Common myeloid progenitor, CD34-positive (primary cell): ENCODE measurements around the gene TMEM150B.

ENCODE experiments used
- CTCF ChIA-PET: fragments of 350-600 bp; sonication (Branson Sonifier 250); formaldehyde crosslinking; loops from one replicate; lab custom pipeline; 2021; ENCODE audit warnings: antibody characterized with exemption; lab: Charles Lee
- POLR2A ChIA-PET: fragments of 350-600 bp; sonication (Branson Sonifier 250); formaldehyde crosslinking; loops from one replicate; lab custom pipeline; 2021; ENCODE audit warnings: antibody characterized with exemption; lab: Charles Lee
- DNase-seq, 3 donors: peaks; one replicate each; pipeline versions ENCODE4 v3.0.0 to v3.0.0-alpha.2; 2013
- H3K27ac ChIP-seq, 2 experiments: 1 replicate in 1 of 2; 2 replicates in 1 of 2; pipeline ENCODE4 v1.7.0; 2013; ENCODE audit warnings: inconsistent platforms in 2 of 2, low read length in 2 of 2, mild to moderate bottlenecking in 2 of 2, low read depth in 1 of 2, moderate library complexity in 1 of 2; ENCODE audit not compliant: severe bottlenecking in 2 of 2, insufficient read depth in 1 of 2, poor library complexity in 1 of 2
- H3K27me3 ChIP-seq, 5 experiments: replicated peaks in 2 of 5; 1 replicate in 3 of 5; 2 replicates in 2 of 5; pipeline versions ENCODE4 v1.6.1 to v1.7.0; 2013; ENCODE audit warnings: low read length in 4 of 5, mild to moderate bottlenecking in 2 of 5, moderate library complexity in 2 of 5, inconsistent platforms in 1 of 5; ENCODE audit not compliant: insufficient read depth in 5 of 5, control insufficient read depth in 4 of 5
- H3K36me3 ChIP-seq, 4 experiments: 1 replicate in 2 of 4; 2 replicates in 2 of 4; pipeline versions ENCODE4 v1.6.1 to v1.7.0; 2013; ENCODE audit warnings: low read length in 3 of 4, control low read depth in 1 of 4, mild to moderate bottlenecking in 1 of 4; ENCODE audit not compliant: control insufficient read depth in 4 of 4, insufficient read depth in 4 of 4
- H3K4me1 ChIP-seq, 4 experiments: 1 replicate in 3 of 4; 2 replicates in 1 of 4; pipeline versions ENCODE4 v1.6.1 to v1.7.1; 2013; ENCODE audit warnings: low read length in 3 of 4, mild to moderate bottlenecking in 3 of 4, control low read depth in 1 of 4, inconsistent platforms in 1 of 4, moderate library complexity in 1 of 4; ENCODE audit not compliant: control insufficient read depth in 4 of 4, insufficient read depth in 4 of 4; ENCODE audit errors: control extremely low read depth in 1 of 4
- H3K4me3 ChIP-seq, 7 experiments: 1 replicate in 4 of 7; 2 replicates in 3 of 7; pipeline versions ENCODE4 v1.5.1 to v1.7.0; 2013; ENCODE audit warnings: mild to moderate bottlenecking in 7 of 7, low read length in 6 of 7, moderate library complexity in 6 of 7, inconsistent platforms in 2 of 7, low read depth in 2 of 7, control low read depth in 1 of 7; ENCODE audit not compliant: insufficient read depth in 4 of 7, control insufficient read depth in 1 of 7; ENCODE audit errors: extremely low read depth in 1 of 7
- H3K9me3 ChIP-seq, 5 experiments: 1 replicate in 4 of 5; 2 replicates in 1 of 5; pipeline versions ENCODE4 v1.6.1 to v1.7.1; 2013; ENCODE audit warnings: low read length in 4 of 5, mild to moderate bottlenecking in 2 of 5, inconsistent platforms in 1 of 5, low read depth in 1 of 5, moderate library complexity in 1 of 5; ENCODE audit not compliant: control insufficient read depth in 4 of 5, insufficient read depth in 2 of 5; ENCODE audit errors: control extremely low read depth in 1 of 5
- WGBS: methylation state at CpG from one replicate; pipeline ENCODE4 v1.1.5; 2013; ENCODE audit not compliant: insufficient coverage; 5-methylcytosine and 5-hydroxymethylcytosine counted together

Gene TMEM150B

DNA sequence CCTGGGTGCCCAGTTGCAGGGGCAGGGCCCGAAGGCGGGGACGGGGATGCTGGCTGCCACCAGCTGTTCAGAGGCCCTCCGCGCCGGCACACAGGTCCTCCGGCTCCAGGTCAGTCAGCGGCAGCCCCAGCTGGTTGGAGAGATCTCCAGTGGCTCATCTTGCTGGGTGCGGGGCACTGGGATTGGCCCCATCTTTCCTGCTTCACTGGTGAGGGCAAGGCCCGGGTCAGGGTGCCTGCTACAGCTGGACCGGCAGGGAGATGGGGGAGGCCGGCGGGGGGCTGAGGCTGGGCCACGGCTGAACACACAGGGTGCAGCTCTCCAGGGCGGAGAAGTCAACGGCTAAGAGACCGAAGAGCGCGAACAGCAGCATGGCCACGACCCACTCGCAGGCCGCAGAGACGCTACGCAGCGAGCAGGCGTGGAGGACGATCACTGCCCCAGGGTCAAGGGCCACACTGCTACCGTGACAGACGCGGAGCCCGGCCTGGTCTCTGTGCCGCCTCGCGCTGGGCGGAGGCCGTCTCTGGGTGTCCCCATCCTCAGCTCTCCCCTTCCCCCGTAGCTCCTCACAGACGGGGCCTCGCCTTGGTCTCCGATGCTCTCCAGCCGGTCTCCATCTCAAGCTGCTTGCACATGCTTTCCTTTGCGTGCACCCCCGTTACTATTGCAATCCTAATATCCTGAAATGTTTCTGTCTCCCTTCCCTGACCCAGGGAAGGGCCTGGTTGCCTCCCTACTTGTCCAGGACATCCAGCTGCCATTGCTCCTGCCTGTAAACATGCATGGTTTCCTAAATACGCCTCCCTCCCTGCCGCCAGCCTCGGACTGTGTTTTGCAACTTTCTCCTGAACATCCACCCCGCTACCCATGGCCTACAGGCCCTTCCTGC is 12.3 kb downstream of the TMEM150B start:
- WGBS: 97% methylated on average over 46 of the region's 47 CpGs
- no peak for DNase-seq
- H3K4me3 ChIP-seq: no peak overlapping the region
- H3K27me3 ChIP-seq: no peaks in the 10 kb centered on the region
- no peak overlapping the region for H3K27ac ChIP-seq
- ChIA-PET CTCF (interaction anchor here (1.0 to 1.2 kb wide), 2 partner anchors 11 to 105 kb away, joined by 3 read pairs; no protein-coding TSS in a partner anchor), POLR2A (interaction anchor here (1.0 kb wide), 1 partner anchor 11 kb away, joined by 4 read pairs; no protein-coding TSS in a partner anchor)
- H3K4me1 ChIP-seq: no peaks in the 10 kb centered on the region
- H3K36me3 ChIP-seq: peaks cover 0 to 34% (median 10%) of the 10 kb centered on the region in 4 experiments
- H3K9me3 ChIP-seq: peaks cover 0 to 2% (median 0%) of the 10 kb centered on the region in 5 experiments

DNA sequence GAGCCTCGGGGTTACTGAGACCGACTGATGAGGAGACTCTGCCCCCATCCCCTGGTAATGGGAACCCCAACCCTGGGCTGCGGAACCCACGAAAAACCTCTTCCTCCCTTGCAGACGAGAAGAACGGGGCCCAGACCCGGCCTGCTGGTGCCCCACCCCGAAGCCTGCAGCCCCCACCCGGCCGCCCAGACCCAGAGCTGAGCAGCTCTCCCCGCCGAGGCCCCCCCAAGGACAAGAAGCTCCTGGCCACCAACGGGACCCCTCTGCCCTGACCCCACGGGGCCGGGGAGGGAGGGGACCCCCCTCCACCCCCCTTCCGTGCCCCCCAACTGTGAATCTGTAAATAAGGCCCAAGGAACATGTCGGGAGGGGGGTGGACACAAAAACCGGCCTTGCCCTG is 13.3 kb downstream of the TMEM150B start:
- Histone ChIP-seq H3K27ac (no peak overlapping the region), H3K4me3 (no peak overlapping the region), H3K36me3 (peaks cover 0 to 32% (median 10%) of the 10 kb centered on the region in 4 experiments), H3K9me3 (peaks cover 0 to 2% (median 0%) of the 10 kb centered on the region in 5 experiments), H3K27me3 (no peaks in the 10 kb centered on the region), H3K4me1 (no peaks in the 10 kb centered on the region)
- CTCF ChIA-PET: interaction anchor here (0.6 to 1.9 kb wide), 2 partner anchors 10 to 27 kb away, joined by 3 to 7 read pairs; no protein-coding TSS in a partner anchor
- no peak for DNase-seq
- 88% methylated on average over 10 of the region's 18 CpGs for WGBS
- POLR2A ChIA-PET: no interaction called here

DNA sequence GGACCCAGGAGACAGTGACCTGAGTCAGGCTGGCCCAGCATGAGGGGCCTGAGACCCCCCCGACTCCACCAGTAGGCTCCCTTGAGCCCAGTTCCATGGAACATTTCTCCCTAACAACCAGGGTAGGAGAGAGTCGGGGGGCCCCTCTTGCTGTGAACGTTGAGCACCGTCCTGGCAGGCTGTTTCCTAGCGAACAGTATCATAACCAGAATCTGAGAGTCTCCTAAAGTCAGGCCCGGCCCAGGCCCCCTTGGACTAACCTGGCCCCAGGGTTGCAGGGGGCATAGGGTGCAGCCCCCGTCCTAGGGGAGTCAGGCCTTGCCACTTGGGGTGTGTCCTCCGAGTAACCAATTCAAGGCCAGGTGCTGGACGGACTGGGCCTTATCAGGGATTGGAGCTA is 13.7 kb downstream of the TMEM150B start:
- Histone ChIP-seq H3K27me3 (no peaks in the 10 kb centered on the region), H3K4me1 (no peaks in the 10 kb centered on the region), H3K4me3 (no peak overlapping the region), H3K27ac (no peak overlapping the region), H3K9me3 (peaks cover 0 to 2% (median 0%) of the 10 kb centered on the region in 5 experiments), H3K36me3 (peaks cover 0 to 32% (median 9%) of the 10 kb centered on the region in 4 experiments)
- no peak for DNase-seq
- CTCF ChIA-PET: interaction anchor here (0.6 to 1.9 kb wide), 2 partner anchors 10 to 27 kb away, joined by 3 to 7 read pairs; no protein-coding TSS in a partner anchor
- POLR2A ChIA-PET: no interaction called here
- 96% methylated on average over 9 of the region's 9 CpGs for WGBS

DNA sequence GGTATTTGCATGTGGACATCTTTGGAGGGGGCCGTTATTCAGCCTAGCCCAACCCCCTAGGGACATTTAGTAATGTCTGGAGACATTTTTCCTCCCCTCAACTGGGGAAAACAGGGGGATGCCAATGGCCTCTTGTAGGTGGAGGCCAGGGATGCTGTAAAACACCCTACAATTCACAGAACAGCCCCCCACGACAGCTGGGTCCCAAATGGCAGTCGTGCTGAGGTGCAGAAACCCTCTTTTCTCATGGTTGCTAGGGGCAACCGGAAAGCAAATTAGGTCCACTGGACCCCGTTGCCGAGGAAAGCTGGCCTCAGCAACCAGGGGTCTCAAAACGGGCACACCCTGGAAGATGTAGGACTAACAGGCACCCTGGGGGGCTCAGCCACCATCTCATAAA is 14.6 kb downstream of the TMEM150B start:
- no peaks in the 10 kb centered on the region for H3K9me3 ChIP-seq
- CTCF ChIA-PET: interaction anchor here (1.3 to 1.9 kb wide), 2 partner anchors 9 to 11 kb away, joined by 3 to 7 read pairs; no protein-coding TSS in a partner anchor
- no peak overlapping the region for H3K4me3 ChIP-seq
- H3K36me3 ChIP-seq: peaks cover 0 to 30% (median 8%) of the 10 kb centered on the region in 4 experiments
- no peak for DNase-seq
- H3K27me3 ChIP-seq: no peaks in the 10 kb centered on the region
- POLR2A ChIA-PET: no interaction called here
- WGBS: 98% methylated on average over 6 of the region's 7 CpGs
- peaks cover 0 to 3% (median 0%) of the 10 kb centered on the region in 4 experiments for H3K4me1 ChIP-seq
- no peak overlapping the region for H3K27ac ChIP-seq

DNA sequence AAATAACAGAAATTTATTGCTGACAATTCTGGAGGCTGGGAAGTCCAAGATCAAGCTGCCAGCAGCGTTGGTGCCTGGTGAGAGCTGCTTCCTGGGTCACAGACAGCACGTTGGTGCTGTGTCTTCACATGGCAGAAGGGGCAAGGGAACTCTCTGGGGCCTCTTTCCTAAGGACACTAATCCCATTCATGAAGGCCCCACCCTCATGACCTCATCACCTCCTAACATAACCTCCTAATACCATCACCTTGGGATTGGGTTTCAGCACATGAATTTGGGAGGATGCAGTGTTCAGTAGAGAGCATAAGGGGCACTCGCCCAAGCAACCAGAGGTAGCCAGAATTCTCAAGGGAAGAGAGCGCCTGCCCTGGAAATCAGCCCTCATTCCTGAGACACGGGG is 15.7 kb downstream of the TMEM150B start:
- DNase-seq: no peak
- H3K9me3 ChIP-seq: no peaks in the 10 kb centered on the region
- peaks cover 0 to 28% (median 8%) of the 10 kb centered on the region in 4 experiments for H3K36me3 ChIP-seq
- no peaks in the 10 kb centered on the region for H3K27me3 ChIP-seq
- CTCF ChIA-PET: interaction anchor here (0.8 to 1.3 kb wide), 4 partner anchors 8 to 16 kb away, joined by 3 read pairs; partner anchors contain the start of gene TMEM150B
- peaks cover 0 to 3% (median 0%) of the 10 kb centered on the region in 4 experiments for H3K4me1 ChIP-seq
- 95% methylated on average over 5 of the region's 5 CpGs for WGBS
- H3K27ac ChIP-seq: no peak overlapping the region
- POLR2A ChIA-PET: no interaction called here
- H3K4me3 ChIP-seq: no peak overlapping the region

DNA sequence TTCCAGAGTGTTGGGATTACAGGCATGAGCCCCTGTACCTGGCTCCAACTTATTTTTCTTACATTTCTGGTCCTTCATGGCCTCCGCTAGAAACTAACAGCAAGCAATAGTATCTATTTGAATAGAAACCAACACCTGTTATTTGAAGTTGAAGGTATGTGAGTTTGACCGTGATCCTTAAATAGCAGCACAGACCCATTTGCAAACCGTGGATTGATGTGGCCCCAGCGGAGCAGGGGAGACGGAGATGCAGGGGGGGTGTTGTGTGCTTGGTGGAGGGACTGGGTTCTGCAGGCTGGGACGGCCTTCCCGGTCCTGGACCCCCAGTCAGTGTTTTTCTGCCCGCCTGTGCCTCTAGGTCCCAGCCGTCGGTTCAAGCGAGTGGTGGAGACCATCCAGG is 16.9 kb downstream of the TMEM150B start:
- POLR2A ChIA-PET: no interaction called here
- no peak for DNase-seq
- Histone ChIP-seq H3K27ac (no peak overlapping the region), H3K4me1 (peaks cover 0 to 3% (median 0%) of the 10 kb centered on the region in 4 experiments), H3K4me3 (no peak overlapping the region), H3K27me3 (no peaks in the 10 kb centered on the region), H3K9me3 (no peaks in the 10 kb centered on the region), H3K36me3 (peaks cover 0 to 28% (median 8%) of the 10 kb centered on the region in 4 experiments)
- WGBS: 90% methylated on average over 3 of the region's 11 CpGs
- CTCF ChIA-PET: no interaction called here
